ENCODE measurements around the gene PEX13.
A peak's percentile ranks its signal among the peaks of the same experiment; 100 is the strongest.
"Not testable (repeated sequence)": the region's sequence is repeated elsewhere in the genome, so short reads cannot be mapped to it uniquely, and the experiment has no call there.

The PEX13 gene

GRCh38 chr2:61011678-61012077 is 5.8 kb upstream of the PEX13 start:
- no peak for DNase-seq

DNA sequence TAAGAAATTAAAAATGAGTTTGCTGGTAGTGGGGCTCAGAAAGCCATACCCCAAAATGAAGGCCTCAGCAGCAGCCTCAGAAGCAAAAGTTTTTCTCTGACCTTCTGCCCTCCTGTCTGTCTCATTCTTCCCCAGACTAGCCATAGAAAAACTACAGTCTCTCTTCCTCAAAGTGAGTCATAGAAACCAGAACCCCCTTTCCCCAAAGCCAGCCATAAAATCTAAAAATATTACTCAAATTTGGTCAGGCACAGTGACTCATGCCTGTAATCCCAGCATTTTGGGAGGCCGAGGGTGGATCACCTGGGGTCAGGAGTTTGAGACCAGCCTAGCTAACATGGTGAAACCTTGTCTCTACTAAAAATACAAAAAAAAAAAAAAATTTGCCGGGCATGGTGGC is 5.2 kb upstream of the PEX13 start:
- peak; percentile 29 for DNase-seq

GRCh38 chr2:61013382-61013781 is 4.1 kb upstream of the PEX13 start:
- DNase-seq = no peak

GRCh38 chr2:61014763-61015162 is 2.8 kb upstream of the PEX13 start:
- DNase-seq = no peak

- no peak for DNase-seq
These were observed 1.5 kb upstream of the PEX13 start for GRCh38 chr2:61015976-61016375.

GRCh38 chr2:61016392-61017002 is 1.0 kb upstream of the PEX13 start:
- no peak for DNase-seq

DNA sequence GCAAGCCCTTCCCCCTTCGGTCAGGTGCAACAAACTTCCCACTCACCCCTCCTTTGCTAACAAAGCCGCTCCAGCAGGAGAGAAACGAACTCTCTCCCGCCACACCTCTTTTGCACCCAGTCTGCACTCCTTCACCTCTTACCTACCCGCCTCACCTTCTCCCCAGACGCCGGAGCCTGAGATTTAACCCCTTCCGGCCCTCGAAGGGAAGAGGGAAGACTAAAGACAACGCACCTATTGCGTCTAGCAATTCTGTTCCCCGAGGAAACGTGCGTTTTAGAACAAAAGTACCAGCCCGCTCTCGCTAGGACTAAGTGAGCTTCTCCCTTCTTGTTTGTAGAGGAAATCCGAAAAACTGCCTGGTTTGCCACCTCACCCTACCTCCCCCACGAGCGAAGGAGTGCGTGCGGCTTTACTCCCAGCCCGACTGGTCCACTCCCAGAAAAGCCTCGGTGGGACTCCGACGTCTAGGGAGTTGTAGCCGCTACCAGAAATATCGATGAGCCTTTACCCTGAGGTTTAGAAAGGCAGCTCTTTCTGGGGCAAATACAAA is 441 bp upstream of the PEX13 start:
- DNase-seq = peak; percentile 52

DNA sequence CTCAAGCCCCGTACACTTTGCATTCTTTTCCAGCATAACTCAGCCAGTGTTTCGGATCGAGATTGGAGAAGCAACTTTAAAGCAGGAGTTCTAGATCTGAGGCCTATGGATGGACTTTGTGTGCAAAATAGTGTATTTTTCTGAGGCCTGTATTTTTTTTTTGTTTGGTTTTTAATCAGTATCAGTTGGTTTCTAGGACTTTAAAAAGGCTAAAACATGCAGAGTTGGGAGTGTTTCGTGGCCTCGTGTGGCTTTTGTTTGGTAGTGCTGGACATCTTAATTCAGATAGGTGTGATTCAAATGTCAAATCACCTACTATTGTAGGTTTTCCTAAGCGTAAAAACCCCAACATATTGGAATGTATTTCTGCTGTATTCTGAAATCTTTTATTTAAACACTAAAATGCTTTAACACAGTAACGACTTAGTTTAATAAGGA is 817 bp downstream of the PEX13 start:
- DNase-seq = no peak

DNA sequence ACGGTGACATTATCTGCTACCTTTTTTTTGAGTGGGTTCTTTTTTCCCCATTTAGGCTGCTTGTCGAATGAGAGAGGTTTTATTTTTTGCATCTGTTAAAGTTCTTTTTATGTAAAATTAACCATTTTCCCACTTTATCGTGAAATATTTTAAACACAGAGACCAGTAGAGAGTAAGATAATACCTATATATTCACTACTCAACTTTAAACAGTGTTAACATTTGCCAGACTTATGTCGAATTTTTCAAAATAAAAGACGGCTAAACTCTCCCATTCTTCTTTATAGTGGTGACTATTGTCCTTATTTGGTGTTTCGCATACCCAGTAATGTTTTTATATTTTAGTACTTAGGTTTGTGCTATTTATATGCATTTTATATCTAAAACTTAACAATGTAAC is 1.3 kb downstream of the PEX13 start:
- DNase-seq = no peak

DNA sequence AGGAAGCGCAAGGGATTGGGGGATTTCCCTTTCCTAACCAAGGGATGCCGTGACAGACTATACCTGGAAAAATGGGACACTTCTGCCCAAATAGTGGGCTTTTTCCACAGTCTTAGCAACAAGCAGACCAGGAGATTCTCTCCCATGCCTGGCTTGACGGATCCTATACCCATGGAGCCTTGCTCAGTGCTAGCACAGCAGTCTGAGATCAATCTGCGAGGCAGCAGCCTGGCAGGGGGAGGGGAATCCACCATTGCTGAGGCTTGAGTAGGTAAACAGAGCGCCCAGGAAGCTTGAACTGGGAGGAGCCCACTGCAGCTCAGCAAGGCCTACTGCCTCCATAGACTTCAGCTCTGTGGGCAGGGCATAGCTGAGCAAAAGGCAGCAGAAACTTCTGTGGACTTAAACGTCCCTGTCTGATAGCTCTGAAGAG is 3.7 kb downstream of the PEX13 start:
- DNase-seq = no peak

DNA sequence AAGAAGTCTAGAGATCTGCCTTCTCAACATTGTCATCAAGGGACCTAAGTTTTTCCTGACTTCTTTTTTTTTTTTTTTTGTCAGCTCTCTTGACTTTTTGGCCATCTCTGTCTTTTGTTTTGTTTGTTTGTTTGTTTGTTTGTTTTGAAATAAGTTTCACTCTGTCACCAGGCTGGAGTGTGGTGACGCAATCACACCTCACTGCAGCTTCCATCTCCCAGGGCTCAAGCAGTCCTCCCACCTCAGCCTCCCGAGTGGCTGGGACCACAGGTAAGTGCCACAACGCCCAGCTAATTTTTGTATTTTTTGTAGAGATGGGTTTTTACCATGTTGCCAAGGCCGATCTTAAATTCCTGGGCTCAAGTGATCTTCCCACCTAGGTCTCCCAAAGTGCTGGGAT is 6.2 kb downstream of the PEX13 start:
- no peak for DNase-seq

DNA sequence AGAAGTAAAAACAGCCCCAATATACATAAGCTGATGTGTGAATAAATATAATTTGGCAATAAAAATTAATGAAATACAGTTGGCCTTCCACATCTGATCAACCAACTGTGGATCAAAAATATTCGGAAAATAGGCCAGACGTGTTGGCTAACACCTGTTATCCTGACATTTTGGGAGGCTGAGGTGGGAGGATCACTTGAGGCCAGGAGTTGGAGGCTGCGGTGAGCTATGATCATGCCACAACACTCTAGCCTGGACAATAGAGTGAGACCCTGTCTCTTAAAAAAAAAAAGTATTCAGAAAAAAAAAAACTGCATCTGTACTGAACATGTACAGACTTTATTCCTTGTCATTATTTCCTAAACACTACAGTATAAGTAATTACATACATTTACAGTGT is 12.0 kb downstream of the PEX13 start:
- no peak for DNase-seq

DNA sequence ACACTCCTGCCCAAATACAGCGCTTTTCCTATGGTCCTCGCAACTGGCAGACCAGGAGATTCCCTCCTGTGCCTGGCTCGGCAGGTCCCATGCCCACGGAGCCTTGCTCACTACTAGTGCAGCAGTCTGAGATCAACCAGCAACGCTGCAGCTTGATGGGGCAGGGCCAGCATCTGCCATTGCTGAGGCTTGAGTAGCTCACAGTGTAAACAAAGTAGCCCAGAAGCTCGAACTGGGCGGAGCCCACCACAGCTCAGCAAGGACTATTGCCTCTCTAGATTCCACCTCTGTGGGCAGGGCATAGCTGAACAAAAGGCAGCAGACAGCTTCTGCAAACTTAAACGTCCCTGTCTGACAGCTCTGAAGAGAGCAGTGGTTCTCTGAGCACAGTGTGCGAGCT is 17.1 kb downstream of the PEX13 start:
- not testable (repeated sequence) for DNase-seq

DNA sequence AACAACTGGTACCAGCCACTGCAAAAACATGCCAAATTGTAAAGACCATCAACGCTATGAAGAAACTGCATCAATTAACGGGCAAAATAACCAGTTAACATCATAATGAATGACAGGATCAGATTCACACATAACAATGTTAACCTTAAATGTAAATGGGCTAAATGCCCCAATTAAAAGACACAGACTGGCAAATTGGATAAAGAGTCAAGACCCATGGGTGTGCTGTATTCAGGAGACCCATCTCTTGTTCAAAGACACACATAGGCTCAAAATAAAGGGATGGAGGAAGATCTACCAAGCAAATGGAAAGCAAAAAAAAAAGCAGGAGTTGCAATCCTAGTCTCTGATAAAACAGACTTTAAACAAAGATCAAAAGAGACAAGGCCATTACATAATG is 19.1 kb downstream of the PEX13 start:
- not testable (repeated sequence) for DNase-seq

DNA sequence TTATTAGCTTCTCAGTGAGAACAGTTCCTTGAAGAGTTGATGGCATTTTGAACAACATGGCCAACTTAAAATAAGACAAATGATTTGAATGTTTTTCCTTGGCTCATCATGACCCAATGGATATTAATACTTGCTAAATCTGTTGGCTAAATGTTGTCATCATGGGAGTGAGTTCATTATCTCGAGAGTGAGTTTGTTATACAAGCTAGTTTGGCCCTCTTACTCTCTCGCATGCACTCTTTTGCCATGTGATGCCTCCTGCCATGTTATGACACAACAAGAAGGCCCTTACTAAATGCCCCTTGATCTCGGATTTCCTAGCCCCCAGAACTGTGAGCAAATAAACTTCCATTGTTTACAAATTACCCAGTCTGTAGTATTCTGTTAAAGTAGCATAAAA is 25.3 kb downstream of the PEX13 start:
- no peak for DNase-seq

GRCh38 chr2:61044636-61045035 is 27.1 kb downstream of the PEX13 start:
- DNase-seq = no peak

GRCh38 chr2:61045226-61045625 is 27.7 kb downstream of the PEX13 start:
- DNase-seq = no peak

GRCh38 chr2:61045999-61046398 is 28.5 kb downstream of the PEX13 start:
- no peak for DNase-seq

DNA sequence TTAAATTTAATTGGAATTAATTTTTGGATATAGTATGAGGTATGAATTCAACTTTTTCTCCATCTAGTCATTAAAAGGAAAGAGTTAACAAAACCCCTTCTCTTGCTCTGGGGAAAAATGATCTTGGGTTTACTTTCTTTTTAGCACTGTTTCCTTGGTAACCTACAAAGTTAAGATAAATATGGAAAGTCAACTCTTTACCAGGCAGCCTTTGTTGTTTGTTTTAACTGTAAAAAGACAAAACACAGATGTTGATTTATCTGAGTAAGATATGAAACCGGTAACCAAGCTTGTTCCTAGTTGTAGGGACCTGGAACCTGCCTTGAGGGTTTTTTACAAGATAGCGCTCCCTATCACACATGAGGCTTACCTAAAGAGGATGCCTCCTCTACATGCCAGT is 38.0 kb downstream of the PEX13 start:
- no peak for DNase-seq

DNA sequence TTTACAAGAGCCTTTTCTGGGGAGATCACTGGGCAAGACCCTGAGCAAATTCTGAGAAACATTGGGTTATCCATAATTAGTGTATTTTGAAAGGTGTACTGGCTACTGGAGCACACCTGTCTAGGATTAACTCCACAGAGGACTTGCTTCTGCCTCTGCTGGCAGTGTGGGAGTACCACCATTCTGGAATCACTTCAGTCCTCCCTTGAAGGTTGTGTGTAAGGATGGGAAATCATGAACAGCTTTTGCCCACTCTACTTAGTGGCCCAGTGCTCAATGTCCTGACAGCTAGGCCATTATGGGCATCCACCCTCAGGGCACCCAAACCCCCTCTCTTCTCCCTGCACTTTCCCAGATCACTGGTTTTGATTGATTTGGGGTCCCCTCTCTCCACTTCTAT is 40.0 kb downstream of the PEX13 start:
- no peak for DNase-seq

DNA sequence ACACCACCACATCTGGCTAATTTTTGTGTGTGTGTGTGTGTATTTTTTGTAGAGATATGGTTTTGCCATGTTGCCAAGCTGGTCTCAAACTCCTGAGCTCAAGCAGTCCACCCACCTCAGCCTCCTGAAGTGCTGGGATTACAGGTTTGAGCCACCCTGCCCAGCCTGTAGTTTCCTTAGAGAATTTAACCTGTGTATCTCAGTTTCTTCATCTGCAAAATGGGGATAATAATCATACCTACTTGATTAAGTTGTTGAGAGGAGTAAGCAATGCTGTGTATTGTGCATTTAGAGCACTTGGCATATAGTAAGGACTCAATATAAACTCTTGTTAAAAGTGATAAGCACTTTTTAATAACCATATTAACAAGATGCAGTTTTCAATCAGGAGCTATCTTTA is 41.9 kb downstream of the PEX13 start:
- no peak for DNase-seq

- peak; percentile 83 for DNase-seq
These were observed 48.5 kb downstream of the PEX13 start, which contains the start of gene SANBR for GRCh38 chr2:61065714-61066709. Gene SANBR (plus strand): TSS chr2:61065871. CDS start chr2:61070351, 4,480 bp downstream.

DNA sequence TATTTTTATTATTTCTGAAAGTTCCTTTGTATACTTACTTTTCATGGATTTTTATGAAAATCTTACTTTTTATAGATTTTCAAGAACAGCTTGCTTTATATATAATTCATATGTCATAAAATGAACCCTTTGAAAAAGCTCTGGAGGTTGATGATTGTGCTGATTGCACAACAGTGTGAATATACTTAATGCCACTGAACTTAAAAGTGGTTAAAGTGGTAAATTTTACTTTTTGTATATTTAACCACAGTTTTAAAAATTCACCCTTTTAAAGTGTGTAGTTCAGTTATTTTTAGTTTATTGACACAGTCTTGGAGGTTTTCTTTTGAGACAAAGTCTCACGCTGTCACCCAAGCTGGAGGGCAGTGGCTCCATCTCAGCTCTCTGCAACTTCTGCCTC is 56.6 kb downstream of the PEX13 start:
- no peak for DNase-seq

DNA sequence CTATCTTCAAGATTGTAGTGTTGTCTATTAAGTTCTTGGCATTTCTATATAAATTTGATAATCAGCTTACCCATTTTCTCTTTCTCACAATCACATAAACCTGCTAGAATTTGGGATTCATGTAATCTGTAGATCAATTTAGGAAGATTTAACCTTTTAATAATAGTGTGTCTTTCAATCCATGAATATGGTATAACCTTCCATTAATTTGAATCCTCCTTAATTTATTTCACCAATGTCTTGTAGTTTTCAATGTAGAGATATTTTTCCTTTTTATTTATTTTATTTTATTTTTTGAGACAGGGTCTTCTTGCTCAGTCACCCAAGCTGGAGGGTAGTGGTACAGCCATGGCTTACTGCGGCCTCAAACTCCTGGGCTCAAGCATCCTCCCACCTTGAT is 68.4 kb downstream of the PEX13 start:
- DNase-seq = no peak
